ENCODE measurements around the gene GNG7. TPM values are rescaled to one million over a fixed set of nuclear protein-coding genes. Genes with fewer than 3 reads are reported as not detected.
"Not testable (repeated sequence)": the region's sequence is repeated elsewhere in the genome, so short reads cannot be mapped to it uniquely, and the experiment has no call there.

The GNG7 gene
- total RNA-seq, 1 donor = 0.72 TPM

- TF ChIP-seq, protein P1, sequence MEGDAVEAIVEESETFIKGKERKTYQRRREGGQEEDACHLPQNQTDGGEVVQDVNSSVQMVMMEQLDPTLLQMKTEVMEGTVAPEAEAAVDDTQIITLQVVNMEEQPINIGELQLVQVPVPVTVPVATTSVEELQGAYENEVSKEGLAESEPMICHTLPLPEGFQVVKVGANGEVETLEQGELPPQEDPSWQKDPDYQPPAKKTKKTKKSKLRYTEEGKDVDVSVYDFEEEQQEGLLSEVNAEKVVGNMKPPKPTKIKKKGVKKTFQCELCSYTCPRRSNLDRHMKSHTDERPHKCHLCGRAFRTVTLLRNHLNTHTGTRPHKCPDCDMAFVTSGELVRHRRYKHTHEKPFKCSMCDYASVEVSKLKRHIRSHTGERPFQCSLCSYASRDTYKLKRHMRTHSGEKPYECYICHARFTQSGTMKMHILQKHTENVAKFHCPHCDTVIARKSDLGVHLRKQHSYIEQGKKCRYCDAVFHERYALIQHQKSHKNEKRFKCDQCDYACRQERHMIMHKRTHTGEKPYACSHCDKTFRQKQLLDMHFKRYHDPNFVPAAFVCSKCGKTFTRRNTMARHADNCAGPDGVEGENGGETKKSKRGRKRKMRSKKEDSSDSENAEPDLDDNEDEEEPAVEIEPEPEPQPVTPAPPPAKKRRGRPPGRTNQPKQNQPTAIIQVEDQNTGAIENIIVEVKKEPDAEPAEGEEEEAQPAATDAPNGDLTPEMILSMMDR (IDR thresholded peaks at IDR 0.05; ENCODE audit: extremely low read depth, low read depth, low read length) = no peak
- Histone ChIP-seq H3K27ac (ENCODE audit: low read depth, low read length) (no peak overlapping the region), H2AFZ (ENCODE audit: low read length) (no peak overlapping the region), H3K9me3 (ENCODE audit: low read depth, low read length) (no peaks in the 10 kb centered on the region), H3K36me3 (ENCODE audit: insufficient read depth, low read length) (no peaks in the 10 kb centered on the region), H3K4me2 (ENCODE audit: insufficient read depth, low read length) (no peak overlapping the region), H4K20me1 (ENCODE audit: insufficient read depth, low read length) (no peaks in the 10 kb centered on the region), H3K4me3 (ENCODE audit: insufficient read depth, low read length) (no peak overlapping the region), H3K79me2 (ENCODE audit: insufficient read depth, low read length) (no peaks in the 10 kb centered on the region), H3K27me3 (ENCODE audit: insufficient read depth, low read length) (no peaks in the 10 kb centered on the region), H3K4me1 (ENCODE audit: insufficient read depth, low read length) (no peaks in the 10 kb centered on the region)
- peak; percentile 21 for DNase-seq (ENCODE audit: insufficient read length, low spot score, missing footprints)
Observed at GRCh38 chr19:2645826-2646225, 56.7 kb downstream of the GNG7 start.

- H3K9me3 ChIP-seq (ENCODE audit: low read depth, low read length); H3K4me3 ChIP-seq (ENCODE audit: insufficient read depth, low read length); H3K36me3 ChIP-seq (ENCODE audit: insufficient read depth, low read length); H3K27ac ChIP-seq (ENCODE audit: low read depth, low read length); H2AFZ ChIP-seq (ENCODE audit: low read length); H3K79me2 ChIP-seq (ENCODE audit: insufficient read depth, low read length); H3K27me3 ChIP-seq (ENCODE audit: insufficient read depth, low read length); DNase-seq (ENCODE audit: insufficient read length, low spot score, missing footprints); H3K4me2 ChIP-seq (ENCODE audit: insufficient read depth, low read length); H3K4me1 ChIP-seq (ENCODE audit: insufficient read depth, low read length); H4K20me1 ChIP-seq (ENCODE audit: insufficient read depth, low read length): not testable (repeated sequence)
Observed at GRCh38 chr19:2643123-2643737, 59.3 kb downstream of the GNG7 start.

GRCh38 chr19:2641332-2641698 lies 61.2 kb downstream of the GNG7 start:
- Histone ChIP-seq H3K4me3 (ENCODE audit: insufficient read depth, low read length) (no peak overlapping the region), H2AFZ (ENCODE audit: low read length) (no peak overlapping the region), H3K4me1 (ENCODE audit: insufficient read depth, low read length) (peaks cover 5% of the 10 kb centered on the region), H3K27me3 (ENCODE audit: insufficient read depth, low read length) (no peaks in the 10 kb centered on the region), H3K4me2 (ENCODE audit: insufficient read depth, low read length) (no peak overlapping the region), H3K27ac (ENCODE audit: low read depth, low read length) (no peak overlapping the region), H3K79me2 (ENCODE audit: insufficient read depth, low read length) (no peaks in the 10 kb centered on the region), H3K36me3 (ENCODE audit: insufficient read depth, low read length) (no peaks in the 10 kb centered on the region), H3K9me3 (ENCODE audit: low read depth, low read length) (no peaks in the 10 kb centered on the region), H4K20me1 (ENCODE audit: insufficient read depth, low read length) (no peaks in the 10 kb centered on the region)
- DNase-seq (ENCODE audit: insufficient read length, low spot score, missing footprints) = peak; percentile 57
- TF ChIP-seq, protein P1 (IDR thresholded peaks at IDR 0.05; ENCODE audit: extremely low read depth, low read depth, low read length) = no peak

DNA sequence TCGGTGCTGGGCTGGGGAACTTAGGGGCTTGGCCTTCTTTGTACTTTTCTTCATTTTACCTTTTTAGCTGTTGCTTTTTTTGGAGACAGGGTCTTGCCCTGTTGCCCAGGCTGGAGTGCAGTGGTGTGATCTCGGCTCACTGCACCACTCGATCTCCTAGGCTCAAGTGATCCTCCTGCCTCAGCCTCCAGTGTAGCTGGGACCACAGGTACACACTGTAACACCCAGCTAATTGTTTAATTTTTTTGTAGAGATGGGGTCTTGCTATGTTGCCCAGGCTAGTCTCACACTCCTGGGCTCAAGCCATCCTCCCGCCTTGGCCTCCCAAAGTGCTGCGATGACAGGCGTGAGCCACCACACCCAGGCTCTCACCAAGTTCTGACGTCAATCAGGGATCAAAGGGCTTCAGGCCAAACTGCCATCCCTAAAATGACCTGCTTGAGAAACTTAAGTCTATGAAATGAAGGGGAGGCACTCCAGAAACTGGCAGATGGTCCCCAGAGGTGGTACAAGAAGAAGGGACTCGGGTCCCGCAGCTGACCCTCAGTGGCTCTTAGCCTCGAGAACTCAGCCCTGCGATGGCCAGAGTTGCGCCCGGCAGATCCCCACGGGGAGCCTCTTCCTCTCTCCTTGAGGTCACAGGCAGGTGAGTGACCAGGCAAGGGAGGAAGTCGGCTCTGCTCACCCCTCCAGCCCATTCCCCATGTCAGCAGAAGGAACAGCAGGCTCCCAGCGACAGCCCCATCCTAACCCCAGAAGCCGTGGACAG lies 61.7 kb downstream of the GNG7 start:
- Histone ChIP-seq H3K4me2 (ENCODE audit: insufficient read depth, low read length) (no peak overlapping the region), H3K9me3 (ENCODE audit: low read depth, low read length) (no peaks in the 10 kb centered on the region), H3K36me3 (ENCODE audit: insufficient read depth, low read length) (no peaks in the 10 kb centered on the region), H3K27me3 (ENCODE audit: insufficient read depth, low read length) (no peaks in the 10 kb centered on the region), H2AFZ (ENCODE audit: low read length) (no peak overlapping the region), H3K27ac (ENCODE audit: low read depth, low read length) (no peak overlapping the region), H4K20me1 (ENCODE audit: insufficient read depth, low read length) (no peaks in the 10 kb centered on the region), H3K4me1 (ENCODE audit: insufficient read depth, low read length) (peaks cover 5% of the 10 kb centered on the region), H3K4me3 (ENCODE audit: insufficient read depth, low read length) (no peak overlapping the region), H3K79me2 (ENCODE audit: insufficient read depth, low read length) (no peaks in the 10 kb centered on the region)
- TF ChIP-seq, protein P1 (IDR thresholded peaks at IDR 0.05; ENCODE audit: extremely low read depth, low read depth, low read length) = no peak
- DNase-seq (ENCODE audit: insufficient read length, low spot score, missing footprints) = peak; percentile 21

All from osteoblast (primary cell).